Activated CD4-positive, alpha-beta T cell treated with anti-CD3 and anti-CD28 coated beads, Interleukin-2, Interleukin-6, amounts not matched to agents 100 ng/mL and 50 ng/mL, durations not matched to agents 16 hours and 8 hours (primary cell): ENCODE results near the gene RPL14.

Source experiments
- DNase-seq: peaks from one replicate; pipeline ENCODE4 v3.0.0-alpha.2; 2020

Gene RPL14

DNA sequence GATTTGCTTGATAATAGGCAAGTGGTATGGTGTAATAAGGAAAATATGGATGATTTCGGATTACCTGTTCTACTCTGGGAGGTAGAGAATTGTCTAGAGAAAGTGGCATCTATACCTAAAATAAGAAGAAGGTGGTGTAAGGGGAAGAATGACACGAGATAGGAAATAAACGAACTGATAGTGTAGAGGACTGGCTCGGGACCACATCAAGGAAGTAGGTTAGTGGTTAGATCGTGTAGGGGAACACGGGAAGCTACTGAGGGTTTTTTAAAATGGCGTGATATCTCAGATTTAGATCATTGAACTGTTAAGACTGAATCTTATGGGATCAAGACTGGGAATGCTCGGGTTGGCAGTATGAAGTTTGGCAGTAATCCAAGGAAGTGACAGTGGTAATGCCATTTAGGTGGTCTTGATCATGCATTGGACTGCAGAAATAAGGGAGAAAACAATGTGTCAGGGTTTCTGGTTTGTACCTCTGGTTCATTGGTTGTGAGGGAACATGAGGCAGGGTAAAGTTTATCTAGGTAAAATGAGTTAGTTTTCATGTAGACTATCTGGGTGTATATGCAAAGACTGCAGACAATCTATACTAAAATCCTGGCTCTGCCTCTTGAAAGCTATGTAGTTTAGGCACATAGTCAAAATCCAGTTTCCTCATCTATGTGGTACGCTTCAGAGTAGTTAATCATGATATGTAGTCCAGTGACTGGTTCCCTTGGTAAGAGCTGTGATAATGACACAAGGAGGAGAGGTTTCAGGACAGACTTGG, 7.4 kb downstream of the RPL14 start:
- DNase-seq = no peak

DNA sequence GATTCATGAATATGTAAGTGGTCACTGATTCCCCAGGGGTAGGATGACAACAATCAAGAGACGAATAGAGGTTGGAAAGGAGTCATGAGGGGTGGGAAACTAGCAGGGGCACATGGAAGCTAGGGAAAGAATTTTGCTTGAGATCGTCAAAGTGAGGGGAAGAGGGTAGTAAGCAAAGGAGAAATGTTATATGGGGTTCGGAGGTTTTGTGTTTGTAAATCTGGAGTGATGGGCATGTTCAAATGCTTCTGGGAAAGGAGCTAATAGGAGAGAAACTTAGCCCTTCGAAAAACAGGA, 7.9 kb downstream of the RPL14 start:
- no peak for DNase-seq

DNA sequence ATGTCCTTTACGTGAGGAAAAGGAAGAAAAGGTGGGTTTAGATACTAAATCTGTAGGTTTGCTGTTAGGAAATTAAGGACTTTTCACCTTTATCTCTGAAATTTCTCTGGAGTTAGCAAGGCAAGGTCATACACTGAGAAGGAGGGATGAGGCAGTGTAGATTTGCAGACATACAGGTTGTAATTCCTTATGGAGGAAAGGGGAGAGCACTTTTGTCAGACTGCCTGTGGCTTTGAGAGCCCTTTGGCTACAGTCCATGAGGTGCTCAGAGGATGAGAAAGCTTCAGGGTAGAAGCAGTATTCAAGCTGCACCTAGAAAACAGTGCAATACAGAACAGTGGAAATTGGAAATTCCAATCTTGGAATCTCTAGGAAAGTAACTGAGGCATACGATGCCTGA, 8.3 kb downstream of the RPL14 start:
- DNase-seq = no peak

DNA sequence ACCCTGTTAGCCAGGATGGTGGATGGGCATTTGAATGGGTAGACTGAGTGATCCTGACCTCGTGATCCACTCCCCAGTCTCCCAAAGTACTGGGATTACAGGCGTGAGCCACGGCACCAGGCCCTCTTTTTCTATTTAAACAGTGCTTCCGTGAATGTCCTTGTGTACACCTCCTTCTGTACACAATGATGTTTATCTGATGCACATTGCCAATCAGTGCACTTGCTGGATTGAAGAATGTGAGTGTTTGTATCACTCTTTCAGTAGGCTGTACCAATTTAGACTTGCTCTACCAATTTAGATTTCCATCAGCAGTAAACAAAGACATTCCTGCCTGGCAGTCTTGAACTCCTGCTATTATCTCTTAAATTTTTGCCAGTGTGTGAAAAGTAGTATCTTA, 10.9 kb downstream of the RPL14 start:
- no peak for DNase-seq

DNA sequence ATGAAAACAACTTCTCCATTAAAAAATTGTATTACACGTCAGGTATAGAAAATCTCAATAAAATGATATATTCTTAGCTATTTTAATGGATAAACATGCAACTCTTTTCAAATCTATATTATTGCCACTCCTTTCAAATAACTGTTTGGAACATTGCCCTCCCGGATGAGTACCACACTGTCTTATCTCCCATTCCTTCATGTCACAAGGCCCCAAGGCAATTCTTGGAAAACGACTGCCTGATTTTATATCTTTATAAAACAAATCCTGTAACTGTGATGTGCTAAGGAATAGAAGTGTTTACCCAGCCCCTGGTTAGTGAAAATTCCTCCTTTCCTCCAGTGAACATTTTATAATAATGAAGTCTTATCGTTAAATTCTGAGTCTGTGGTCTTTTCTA, 13.6 kb downstream of the RPL14 start:
- DNase-seq = no peak

DNA sequence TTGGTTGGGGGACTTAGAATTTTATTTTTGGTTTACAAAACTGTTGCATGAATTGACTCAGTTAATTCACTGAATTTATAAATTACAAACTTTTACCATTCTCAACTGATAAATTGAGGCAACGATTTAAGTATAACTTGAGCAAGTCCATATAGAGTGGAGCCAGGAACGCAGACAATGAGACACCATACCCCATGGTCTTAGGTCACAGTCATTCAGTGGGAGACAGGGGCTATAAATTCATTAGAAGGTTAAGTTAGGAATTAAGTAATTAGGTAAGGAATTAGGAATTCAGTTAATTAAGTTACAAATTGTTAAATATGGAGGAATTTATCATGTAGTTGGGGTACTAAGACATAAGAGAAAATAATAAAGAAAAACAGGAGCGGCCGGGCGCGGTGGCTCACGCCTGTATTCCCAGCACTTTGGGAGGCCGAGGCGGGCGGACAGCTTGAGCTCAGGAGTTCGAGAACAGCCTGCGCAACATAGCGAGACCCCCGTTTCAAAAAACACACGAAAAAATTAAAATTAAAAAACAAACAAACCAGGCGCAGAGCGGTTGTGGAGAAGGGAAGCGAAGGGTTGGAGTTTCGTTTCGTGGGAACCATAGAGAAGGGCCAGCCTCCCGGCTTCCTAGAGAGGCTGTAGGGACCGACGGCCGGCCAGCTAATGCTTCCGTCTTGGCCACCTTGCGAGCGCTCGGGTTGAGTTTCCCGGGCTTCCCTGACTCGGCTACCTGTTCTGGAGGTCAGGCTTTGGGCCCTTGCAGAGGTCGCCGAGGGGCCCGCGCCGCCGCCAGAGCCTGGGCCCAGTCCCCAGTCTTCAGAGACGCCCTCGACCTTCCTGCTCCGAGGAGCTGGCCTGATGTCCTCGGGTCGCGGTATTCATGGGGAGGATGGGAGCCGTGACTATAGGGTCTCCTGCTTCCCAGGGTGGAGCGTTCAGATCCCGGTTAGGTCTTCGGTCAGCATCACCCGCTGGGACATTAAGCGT, 19.6 kb downstream of the RPL14 start, which contains the start of gene ZNF619:
ZNF619 (plus strand) TSS at position 645 of the 993 bp plus-strand sequence. CDS start 858 bp downstream, outside the sequence.
- DNase-seq = peak; percentile 68

DNA sequence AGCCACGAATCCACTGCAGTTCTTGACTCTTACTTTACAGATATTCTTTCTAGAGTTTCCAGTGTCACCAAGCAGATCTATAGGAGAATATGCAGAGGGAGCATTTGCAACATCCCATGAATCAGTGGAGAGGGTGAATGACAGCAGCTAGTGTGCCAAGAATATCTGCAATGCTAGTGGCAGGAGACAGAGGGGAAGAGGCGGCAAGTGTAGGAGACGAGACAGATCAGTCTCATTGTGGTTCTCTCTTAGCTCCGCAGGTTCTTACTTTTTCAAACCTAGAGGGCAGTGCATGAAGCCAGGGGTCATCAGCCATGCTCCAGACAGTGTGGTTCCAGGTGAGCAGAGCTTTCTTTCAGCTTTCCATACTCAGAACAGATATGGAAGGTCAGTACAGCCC, 20.5 kb downstream of the RPL14 start:
- no peak for DNase-seq

DNA sequence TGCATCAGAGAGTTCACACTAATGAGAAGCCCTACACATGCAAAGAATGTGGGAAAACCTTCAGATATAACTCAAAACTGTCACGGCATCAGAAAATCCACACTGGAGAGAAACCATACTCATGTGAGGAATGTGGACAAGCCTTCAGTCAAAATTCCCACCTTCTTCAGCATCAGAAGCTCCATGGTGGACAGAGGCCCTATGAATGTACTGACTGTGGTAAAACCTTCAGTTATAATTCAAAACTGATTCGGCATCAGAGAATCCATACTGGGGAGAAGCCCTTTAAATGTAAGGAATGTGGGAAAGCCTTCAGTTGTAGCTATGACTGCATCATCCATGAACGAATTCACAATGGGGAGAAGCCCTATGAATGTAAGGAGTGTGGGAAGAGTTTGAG, 30.0 kb downstream of the RPL14 start:
- no peak for DNase-seq

DNA sequence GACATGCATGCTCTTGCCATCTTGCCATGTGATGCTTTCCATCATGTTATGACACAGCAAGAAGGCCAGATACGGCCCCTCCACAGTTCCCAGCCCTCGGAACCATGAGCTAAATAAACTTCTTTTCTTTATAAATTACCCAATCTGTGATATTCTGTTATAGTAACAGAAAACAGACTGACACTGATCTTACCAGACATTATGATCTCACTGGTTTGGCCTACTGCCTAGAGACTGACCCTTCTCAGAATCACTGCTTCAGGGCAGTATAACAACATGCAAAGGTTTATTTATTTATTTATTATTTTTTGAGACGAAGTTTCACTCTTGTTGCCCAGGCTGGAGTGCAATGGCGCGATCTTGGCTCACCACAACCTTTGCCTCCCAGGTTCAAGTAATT, 33.8 kb downstream of the RPL14 start:
- no peak for DNase-seq

DNA sequence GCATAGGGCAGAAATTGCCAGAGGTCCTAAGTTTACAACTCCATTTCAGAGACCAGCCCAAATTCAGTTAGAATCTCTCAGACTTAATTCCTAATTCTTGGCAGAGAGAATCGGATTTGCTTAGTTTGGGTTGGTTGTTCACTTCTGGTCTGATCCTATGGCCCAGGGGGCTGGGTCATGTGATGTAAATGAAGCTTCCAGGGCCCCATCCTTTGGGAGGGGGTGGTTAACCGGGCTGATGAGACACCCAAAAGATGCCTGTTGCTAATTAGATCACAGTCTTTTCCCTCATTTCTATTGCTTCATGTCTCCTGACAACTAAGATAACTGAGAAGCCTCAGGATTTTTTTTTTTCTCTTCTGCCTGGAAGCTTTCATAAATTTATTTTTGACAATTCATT, 37.6 kb downstream of the RPL14 start:
- DNase-seq = no peak

DNA sequence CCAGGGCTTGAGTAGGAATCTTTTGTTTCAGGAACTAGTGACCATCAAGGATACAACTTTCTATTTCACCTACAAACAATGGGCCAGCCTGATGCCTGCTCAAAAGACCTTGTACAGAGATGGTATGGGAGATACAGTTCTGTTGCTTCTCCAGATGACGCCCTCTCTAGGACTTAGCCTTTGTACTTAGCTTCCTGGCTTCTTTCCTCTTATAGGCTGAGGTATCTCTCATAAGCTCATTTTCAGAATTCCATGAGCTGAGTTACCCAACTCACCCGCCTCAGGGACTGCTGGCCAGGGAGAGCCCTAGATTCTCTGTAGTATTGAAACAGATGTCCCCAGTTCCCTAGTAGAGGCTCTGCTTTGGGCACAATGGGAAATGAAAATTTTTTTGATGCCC, 40.1 kb downstream of the RPL14 start:
- DNase-seq = no peak

DNA sequence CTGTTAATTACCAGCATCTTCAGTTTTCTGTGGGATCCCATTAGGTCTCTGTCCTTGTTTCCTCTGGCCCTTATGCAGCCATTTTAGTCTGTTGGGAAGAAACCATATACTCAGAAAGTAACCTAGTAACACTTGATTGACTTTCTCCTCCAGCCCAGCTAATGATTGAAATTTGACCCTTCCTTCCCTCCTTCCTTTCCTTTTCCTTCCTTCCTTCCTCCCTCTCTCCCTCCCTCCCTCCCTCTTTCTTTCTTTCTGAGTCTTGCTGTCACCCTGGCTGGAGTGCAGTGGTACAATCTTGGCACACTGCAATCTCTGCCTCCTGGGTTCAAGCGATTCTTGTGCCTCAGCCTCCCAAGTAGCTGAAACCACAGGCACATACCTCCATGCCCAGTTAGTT, 42.8 kb downstream of the RPL14 start:
- DNase-seq = no peak

DNA sequence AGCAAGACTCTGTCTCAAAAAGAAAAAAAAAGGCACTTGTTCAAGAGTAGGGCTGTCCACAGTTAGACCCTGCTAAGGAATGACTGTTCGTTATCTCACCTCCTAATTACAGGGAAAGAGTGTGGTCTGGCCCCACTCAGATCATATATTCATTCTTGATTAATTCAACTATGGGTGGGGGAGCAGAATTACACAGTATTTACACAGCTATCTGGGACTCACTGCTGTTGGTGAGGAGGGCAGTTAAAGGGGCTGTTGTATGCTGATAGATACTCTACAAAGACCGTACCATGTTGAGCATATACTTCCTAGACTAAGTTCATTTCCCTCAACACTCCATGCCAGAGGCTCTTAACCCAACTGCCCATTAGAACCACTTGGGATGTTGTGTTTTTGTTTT, 44.9 kb downstream of the RPL14 start:
- no peak for DNase-seq

DNA sequence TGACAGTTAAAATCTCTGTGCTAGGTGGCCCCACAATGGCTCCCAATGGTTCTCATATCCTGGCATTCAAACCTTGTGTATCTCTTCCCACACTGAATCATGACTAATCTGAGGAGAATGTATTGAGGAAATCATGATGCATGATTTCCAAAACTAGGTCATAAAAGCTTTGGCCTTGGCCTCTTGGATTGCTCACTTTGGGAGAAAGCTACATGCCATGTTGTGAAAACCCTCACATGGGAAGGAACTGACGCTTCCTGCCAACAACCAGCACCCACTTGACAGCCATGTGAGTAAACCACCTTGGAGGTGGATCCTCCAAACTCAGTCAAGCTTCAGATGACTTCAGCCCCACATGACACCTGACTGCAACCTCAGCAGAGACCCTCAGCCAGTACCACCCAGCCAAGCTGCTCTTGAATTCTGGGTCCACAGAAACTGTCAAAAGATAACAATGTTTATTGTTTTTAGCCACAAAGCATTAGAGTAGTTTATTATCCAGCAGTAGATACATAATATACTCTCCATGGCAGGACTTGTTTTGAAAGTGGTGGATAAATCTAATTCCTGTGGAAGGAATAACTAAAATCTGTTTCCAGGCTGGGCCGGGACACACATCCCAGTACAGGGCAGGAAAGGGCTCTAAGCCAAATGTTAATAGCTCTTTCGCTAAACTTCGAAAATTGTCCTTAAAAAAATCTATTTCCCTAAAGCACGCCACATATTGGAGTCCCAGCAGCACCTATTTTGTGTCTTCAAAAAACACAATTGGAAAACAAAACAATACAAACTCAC, 47.7 kb downstream of the RPL14 start:
- DNase-seq = peak; percentile 10

DNA sequence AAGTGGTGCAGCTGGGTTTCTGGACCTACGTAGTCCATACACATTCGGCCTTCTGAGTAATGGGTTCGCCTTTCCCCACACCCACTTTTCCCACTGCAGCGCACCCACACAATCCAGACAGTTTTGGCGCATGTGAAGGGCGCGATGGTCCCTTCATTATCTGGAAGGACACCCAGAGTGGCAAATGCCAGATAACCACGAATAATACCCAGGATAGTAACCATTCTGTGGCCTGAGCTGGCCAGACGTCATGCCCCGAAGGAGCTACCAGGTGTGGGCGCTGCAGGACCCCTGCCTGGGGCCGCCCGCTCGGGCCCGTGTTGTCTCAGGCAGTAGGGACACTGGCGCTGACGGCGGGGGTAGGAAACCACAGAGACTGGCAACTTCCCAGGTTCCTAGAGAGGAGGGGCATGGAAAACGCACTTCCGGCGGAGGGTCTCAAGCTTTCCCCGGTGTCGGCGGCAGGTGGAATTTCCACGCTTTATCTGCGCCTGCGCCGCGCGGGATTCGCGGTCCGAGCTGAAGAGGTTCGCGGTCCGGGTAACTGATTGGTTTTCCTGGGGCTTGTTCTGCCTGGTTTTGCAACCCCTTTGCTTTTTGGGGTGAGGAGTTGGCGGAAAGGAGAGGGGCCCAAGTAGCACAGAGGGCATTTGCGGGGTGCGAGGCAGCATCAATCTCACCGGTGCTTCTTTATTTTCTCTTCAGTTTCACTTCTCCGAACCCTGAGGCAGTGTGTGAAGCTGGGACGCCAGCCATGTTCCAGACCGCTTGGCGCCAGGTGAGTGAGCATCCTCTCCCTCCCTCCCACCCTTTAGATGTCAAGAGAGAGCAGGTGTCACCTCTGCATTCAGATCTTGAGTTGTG, 48.7 kb downstream of the RPL14 start, which contains the start of gene ZNF620:
ZNF620 (plus strand) TSS at position 441 of the 864 bp plus-strand sequence; CDS start at position 755, 314 bp downstream.
- peak; percentile 59 for DNase-seq

DNA sequence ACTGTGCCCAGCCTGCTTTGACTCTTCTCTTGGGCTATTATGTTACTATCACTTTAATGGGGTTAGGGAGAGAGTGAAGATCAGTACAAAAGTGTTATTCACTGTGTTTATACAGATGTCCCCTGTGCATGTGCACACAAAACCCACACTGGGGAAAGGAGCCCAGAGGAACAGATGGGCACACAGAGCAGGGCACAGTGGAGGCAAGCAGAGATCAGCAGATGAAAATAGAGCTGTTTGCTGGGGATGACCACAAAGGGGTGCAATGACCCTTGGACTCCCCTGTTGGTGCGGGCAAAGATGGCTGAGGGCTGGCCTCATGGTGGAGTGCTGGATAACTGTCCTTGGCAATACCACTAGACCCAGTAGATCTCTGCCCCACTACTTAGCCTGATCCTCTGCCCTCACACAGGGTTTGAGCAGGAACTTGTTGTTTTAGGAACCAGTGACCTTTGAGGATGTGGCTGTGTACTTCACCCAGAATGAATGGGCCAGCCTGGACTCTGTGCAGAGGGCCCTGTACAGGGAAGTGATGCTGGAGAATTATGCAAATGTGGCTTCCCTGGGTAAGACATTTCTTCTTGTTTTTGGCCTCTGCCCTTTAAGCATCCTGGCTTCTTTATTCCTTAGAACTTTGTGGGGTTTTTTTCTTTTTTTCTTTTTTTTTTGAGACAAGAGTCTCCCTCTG, 54.0 kb downstream of the RPL14 start:
- no peak for DNase-seq

DNA sequence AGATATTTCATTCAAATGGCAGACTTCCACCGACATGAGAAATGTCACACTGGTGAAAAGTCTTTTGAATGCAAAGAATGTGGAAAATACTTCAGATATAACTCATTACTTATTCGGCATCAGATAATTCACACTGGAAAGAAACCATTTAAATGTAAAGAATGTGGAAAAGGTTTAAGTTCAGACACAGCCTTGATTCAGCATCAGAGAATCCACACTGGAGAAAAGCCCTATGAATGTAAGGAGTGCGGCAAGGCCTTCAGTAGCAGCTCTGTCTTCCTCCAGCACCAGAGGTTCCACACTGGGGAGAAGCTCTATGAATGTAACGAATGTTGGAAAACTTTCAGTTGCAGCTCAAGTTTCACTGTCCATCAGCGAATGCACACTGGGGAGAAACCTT, 59.1 kb downstream of the RPL14 start:
- DNase-seq = no peak

DNA sequence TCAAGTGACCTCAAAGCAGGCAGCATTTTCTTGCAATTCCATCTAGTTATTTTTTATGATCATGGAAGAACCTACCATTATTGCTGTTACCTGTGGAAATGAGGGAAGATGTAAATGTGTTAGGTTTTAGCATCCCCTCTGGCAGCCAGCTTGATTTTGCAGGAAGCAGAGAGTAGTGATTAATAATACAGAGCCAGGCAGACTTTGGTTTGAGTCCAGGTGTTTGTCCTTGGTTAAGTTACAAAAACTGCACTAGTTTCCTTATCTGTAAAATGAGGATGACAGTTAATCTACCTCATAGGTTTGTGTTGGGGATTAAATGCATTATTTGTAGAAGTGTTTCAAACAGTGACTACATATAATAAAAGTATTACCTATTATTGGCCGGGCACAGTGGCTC, 60.9 kb downstream of the RPL14 start:
- no peak for DNase-seq
